ENCODE measurements around the gene MED15. TPM values are rescaled to one million over a fixed set of nuclear protein-coding genes. Genes with fewer than 3 reads are reported as not detected.

Gene MED15
- total RNA-seq, 4 donors from 2014 or later, result 33.6 to 65.1 (median 36.1) TPM

- 77 to 83% methylated on average over 5 of the region's 5 CpGs for WGBS, 2 donors
- DNase-seq, result no peak
- Histone ChIP-seq H3K27ac (no peak overlapping the region), H3K27me3 (no peaks in the 10 kb centered on the region), H3K4me3 (replicated peaks in 1 of 3) (no peak overlapping the region), H3K4me1 (peaks cover 0 to 8% of the 10 kb centered on the region in 2 donors), H3K9me3 (no peaks in the 10 kb centered on the region), H3K36me3 (no peaks in the 10 kb centered on the region)
- intact Hi-C loops (cut with DNase I), result no loop called here
- no peak for TF ChIP-seq POLR2A (IDR thresholded peaks at IDR 0.05)
- TF ChIP-seq CTCF (IDR thresholded peaks at IDR 0.05), result no peak
Observed at GRCh38 chr22:20599117-20599516, 91.7 kb downstream of the MED15 start.

GRCh38 chr22:20600137-20600673, 92.8 kb downstream of the MED15 start:
- no peak for DNase-seq
- H3K9me3 ChIP-seq, result no peaks in the 10 kb centered on the region
- H3K4me3 ChIP-seq (replicated peaks in 1 of 3), result no peak overlapping the region
- TF ChIP-seq POLR2A (IDR thresholded peaks at IDR 0.05), result no peak
- no peak for TF ChIP-seq CTCF (IDR thresholded peaks at IDR 0.05)
- H3K27me3 ChIP-seq, result no peaks in the 10 kb centered on the region
- H3K36me3 ChIP-seq, result no peaks in the 10 kb centered on the region
- H3K4me1 ChIP-seq, result peaks cover 0 to 8% of the 10 kb centered on the region in 2 donors
- intact Hi-C loops (cut with DNase I), result no loop called here
- no peak overlapping the region for H3K27ac ChIP-seq
- WGBS, 2 donors, result 87% methylated on average over 8 of the region's 8 CpGs

- Histone ChIP-seq H3K9me3 (no peaks in the 10 kb centered on the region), H3K4me3 (replicated peaks in 1 of 3) (no peak overlapping the region), H3K27ac (no peak overlapping the region), H3K4me1 (peaks cover 3 to 8% of the 10 kb centered on the region in 2 donors), H3K27me3 (no peaks in the 10 kb centered on the region), H3K36me3 (no peaks in the 10 kb centered on the region)
- intact Hi-C loops (cut with DNase I), result no loop called here
- no peak for DNase-seq
- TF ChIP-seq CTCF (IDR thresholded peaks at IDR 0.05) (no peak), POLR2A (IDR thresholded peaks at IDR 0.05) (no peak)
- 85% methylated on average over 7 of the region's 7 CpGs for WGBS, 2 donors
Observed at GRCh38 chr22:20601308-20601707, 93.9 kb downstream of the MED15 start.

- H3K4me3 ChIP-seq (replicated peaks in 1 of 3), result no peak overlapping the region
- 83 to 94% methylated on average over 5 to 8 of the region's 8 CpGs for WGBS, 2 donors
- intact Hi-C loops (cut with DNase I), result no loop called here
- peaks cover 9 to 20% of the 10 kb centered on the region in 2 donors for H3K4me1 ChIP-seq
- no peak for TF ChIP-seq CTCF (IDR thresholded peaks at IDR 0.05)
- no peak for TF ChIP-seq POLR2A (IDR thresholded peaks at IDR 0.05)
- H3K27ac ChIP-seq, result no peak overlapping the region
- H3K27me3 ChIP-seq, result no peaks in the 10 kb centered on the region
- H3K9me3 ChIP-seq, result no peaks in the 10 kb centered on the region
- no peak for DNase-seq
- H3K36me3 ChIP-seq, result no peaks in the 10 kb centered on the region
Observed at GRCh38 chr22:20602609-20603164, 95.3 kb downstream of the MED15 start.

- Histone ChIP-seq H3K36me3 (no peaks in the 10 kb centered on the region), H3K9me3 (no peaks in the 10 kb centered on the region), H3K27me3 (no peaks in the 10 kb centered on the region), H3K27ac (no peak overlapping the region), H3K4me1 (peaks cover 9 to 20% of the 10 kb centered on the region in 2 donors), H3K4me3 (replicated peaks in 1 of 3) (no peak overlapping the region)
- WGBS, 2 donors, result 79 to 87% methylated on average over 16 to 23 of the region's 23 CpGs
- TF ChIP-seq CTCF (IDR thresholded peaks at IDR 0.05) (no peak), POLR2A (IDR thresholded peaks at IDR 0.05) (no peak)
- DNase-seq, result no peak
- intact Hi-C loops (cut with DNase I), result loop anchor here (2.0 kb wide), 1 partner anchor 95 kb away; no protein-coding TSS in a partner anchor
Observed at GRCh38 chr22:20604092-20604747, 96.8 kb downstream of the MED15 start.
